HL-60/S4 treated with retinoic acid at 250 ng/mL for 4 days and 3 days (cell line): ENCODE measurements around the gene NFIX.
"Not testable (repeated sequence)": the region's sequence is repeated elsewhere in the genome, so short reads cannot be mapped to it uniquely, and the experiment has no call there.

ENCODE experiments used
- in situ Hi-C: fragments of 300-500 bp; cut with MboI; formaldehyde crosslinking; loops from 2 replicates; pipeline ENCODE4 v1.7.0; 2022; ENCODE audit warnings: low sequenced_read_pairs

NFIX gene

GRCh38 chr19:12957389-12957952 lies 37.8 kb upstream of the NFIX start:
- in situ Hi-C loops = not testable (repeated sequence)

- in situ Hi-C loops = no loop called here
These were observed 35.8 kb upstream of the NFIX start for GRCh38 chr19:12959481-12959880.

- in situ Hi-C loops = no loop called here
These were observed 30.1 kb upstream of the NFIX start for GRCh38 chr19:12965017-12965811.

GRCh38 chr19:12965812-12966135 lies 29.5 kb upstream of the NFIX start:
- in situ Hi-C loops = no loop called here

GRCh38 chr19:12967907-12968306 lies 27.4 kb upstream of the NFIX start:
- in situ Hi-C loops = no loop called here

GRCh38 chr19:12969292-12969988 lies 25.8 kb upstream of the NFIX start, which contains the start of gene DAND5:
Gene DAND5 (plus strand): TSS chr19:12969576. CDS start chr19:12969661, 85 bp downstream.
- in situ Hi-C loops = no loop called here

- in situ Hi-C loops = loop anchor here (5.0 to 10.0 kb wide), 2 partner anchors 122 to 275 kb away; no protein-coding TSS in a partner anchor
These were observed 25.0 kb upstream of the NFIX start for GRCh38 chr19:12970070-12970820.

- in situ Hi-C loops = loop anchor here (5.0 to 10.0 kb wide), 2 partner anchors 119 to 272 kb away; no protein-coding TSS in a partner anchor
These were observed 22.0 kb upstream of the NFIX start for GRCh38 chr19:12973236-12973635.

GRCh38 chr19:12974301-12975220 lies 20.7 kb upstream of the NFIX start:
- in situ Hi-C loops = loop anchor here (5.0 to 10.0 kb wide), 2 partner anchors 118 to 270 kb away; no protein-coding TSS in a partner anchor

GRCh38 chr19:12975221-12975741 lies 20.0 kb upstream of the NFIX start:
- in situ Hi-C loops = loop anchor here (10.0 kb wide), 1 partner anchor 270 kb away; no protein-coding TSS in a partner anchor

GRCh38 chr19:12976109-12976508 lies 19.2 kb upstream of the NFIX start:
- in situ Hi-C loops = loop anchor here (10.0 kb wide), 1 partner anchor 269 kb away; no protein-coding TSS in a partner anchor

- in situ Hi-C loops = loop anchor here (10.0 kb wide), 1 partner anchor 265 kb away; no protein-coding TSS in a partner anchor
These were observed 15.3 kb upstream of the NFIX start for GRCh38 chr19:12979974-12980373.

GRCh38 chr19:12982648-12983047 lies 12.6 kb upstream of the NFIX start:
- in situ Hi-C loops = no loop called here

GRCh38 chr19:12983091-12983490 lies 12.2 kb upstream of the NFIX start:
- in situ Hi-C loops = no loop called here

- in situ Hi-C loops = no loop called here
These were observed 11.6 kb upstream of the NFIX start for GRCh38 chr19:12983542-12984142.

- in situ Hi-C loops = no loop called here
These were observed 11.1 kb upstream of the NFIX start for GRCh38 chr19:12984143-12984627.

GRCh38 chr19:12984683-12985048 lies 10.6 kb upstream of the NFIX start:
- in situ Hi-C loops = no loop called here

- in situ Hi-C loops = no loop called here
These were observed 10.1 kb upstream of the NFIX start for GRCh38 chr19:12985049-12985776.
